B cell (primary cell): ENCODE data around the gene GATAD2A. TPM values are rescaled to one million over a fixed set of nuclear protein-coding genes. Genes with fewer than 3 reads are reported as not detected.

Experiments used
- ATAC-seq: fragments of 200-7000 bp; cut with Tn5 transposase; one replicate; pipeline ENCODE4 v1.10.0; 2021; ENCODE audit warnings: low read depth, mild to moderate bottlenecking, moderate number of reproducible peaks, moderate library complexity
- CTCF ChIA-PET: fragments of 350-600 bp; sonication (Branson Sonifier 250); formaldehyde crosslinking; loops from one replicate; lab custom pipeline; 2021; ENCODE audit warnings: antibody characterized with exemption, inconsistent platforms; lab: Charles Lee
- POLR2A ChIA-PET: fragments of 350-600 bp; sonication (Branson Sonifier 250); formaldehyde crosslinking; loops from one replicate; lab custom pipeline; 2021; ENCODE audit warnings: antibody characterized with exemption; lab: Charles Lee
- DNase-seq: peaks from one replicate; pipeline ENCODE4 v3.0.0; 2013
- H2AFZ ChIP-seq: 2 replicates; pipeline ENCODE4 v1.6.1; 2012; ENCODE audit warnings: mild to moderate bottlenecking, low read depth, low read length; ENCODE audit not compliant: insufficient read depth, poor library complexity, severe bottlenecking
- H3K27ac ChIP-seq, 2 donors: 1 replicate in 1 of 2; 2 replicates in 1 of 2; pipeline ENCODE4 v1.5.1; 2012 to 2013; ENCODE audit warnings: low read length in 2 of 2, mild to moderate bottlenecking in 2 of 2, moderate library complexity in 1 of 2
- H3K27me3 ChIP-seq, 4 experiments: fragments of 200-600 bp in 1 of 4; sonication (generic) in 1 of 4; replicated peaks in 1 of 4; 1 replicate in 2 of 4; 2 replicates in 2 of 4; pipeline versions ENCODE4 v1.6.1 to v1.7.0; 2013 to 2016; ENCODE audit warnings: low read length in 3 of 4, mild to moderate bottlenecking in 2 of 4, mixed read lengths in 1 of 4, moderate library complexity in 1 of 4; ENCODE audit not compliant: insufficient read depth in 4 of 4, control insufficient read depth in 3 of 4; ENCODE audit errors: control extremely low read depth in 1 of 4
- H3K36me3 ChIP-seq, 2 experiments: replicated peaks in 1 of 2; 1 replicate in 1 of 2; 2 replicates in 1 of 2; pipeline versions ENCODE4 v1.6.1 to v1.7.1; 2013; ENCODE audit warnings: low read length in 1 of 2; ENCODE audit not compliant: insufficient read depth in 2 of 2, control insufficient read depth in 1 of 2; ENCODE audit errors: control extremely low read depth in 1 of 2, extremely low read depth in 1 of 2
- H3K4me1 ChIP-seq, 2 donors: fragments of 200-600 bp in 1 of 2; sonication (generic) in 1 of 2; 1 replicate in 1 of 2; 2 replicates in 1 of 2; pipeline versions ENCODE4 v1.5.1 to v1.6.1; 2013 to 2017; ENCODE audit warnings: low read length in 2 of 2; ENCODE audit not compliant: control insufficient read depth in 2 of 2, insufficient read depth in 2 of 2
- H3K4me2 ChIP-seq: replicated peaks from 2 replicates; pipeline ENCODE3; 2012; ENCODE audit warnings: mild to moderate bottlenecking, low read depth, low read length; ENCODE audit not compliant: poor library complexity, severe bottlenecking
- H3K4me3 ChIP-seq, 5 experiments: fragments of 200-600 bp in 1 of 5; sonication (generic) in 1 of 5; 1 replicate in 3 of 5; 2 replicates in 2 of 5; pipeline versions ENCODE4 v1.5.1 to v1.7.0; 2011 to 2016; ENCODE audit warnings: low read length in 4 of 5, mild to moderate bottlenecking in 4 of 5, low read depth in 2 of 5, control low read depth in 1 of 5, moderate library complexity in 1 of 5; ENCODE audit not compliant: insufficient read depth in 1 of 5; ENCODE audit errors: control extremely low read depth in 1 of 5, extremely low read depth in 1 of 5
- H3K79me2 ChIP-seq: fragments of 200-600 bp; sonication (generic); one replicate; pipeline ENCODE4 v1.6.0; 2016; ENCODE audit warnings: low read length; ENCODE audit not compliant: control insufficient read depth, insufficient read depth
- H3K9ac ChIP-seq: fragments of 200-600 bp; sonication (generic); 2 replicates; pipeline ENCODE4 v1.6.1; 2017; ENCODE audit warnings: mild to moderate bottlenecking, low read length, moderate library complexity
- H3K9me3 ChIP-seq, 3 donors: one replicate each; pipeline versions ENCODE4 v1.6.1 to v1.7.1; 2013; ENCODE audit warnings: low read length in 2 of 3; ENCODE audit not compliant: control insufficient read depth in 2 of 3, insufficient read depth in 1 of 3; ENCODE audit errors: control extremely low read depth in 1 of 3
- H4K20me1 ChIP-seq: 2 replicates; pipeline ENCODE4 v1.6.0; 2012; ENCODE audit warnings: mild to moderate bottlenecking, low read length; ENCODE audit not compliant: insufficient read depth, control insufficient read depth, poor library complexity, severe bottlenecking
- H3K27ac Mint-ChIP-seq: one replicate; pipeline ENCODE4 v1.8.0; 2021; ENCODE audit warnings: mixed read lengths
- H3K27me3 Mint-ChIP-seq: one replicate; pipeline ENCODE4 v1.8.0; 2021; ENCODE audit warnings: mixed read lengths
- H3K4me1 Mint-ChIP-seq: one replicate; pipeline ENCODE4 v1.8.0; 2021; ENCODE audit warnings: mixed read lengths
- H3K4me3 Mint-ChIP-seq: one replicate; pipeline ENCODE4 v1.8.0; 2021; ENCODE audit warnings: mixed read lengths
- H3K9me3 Mint-ChIP-seq: one replicate; pipeline ENCODE4 v1.8.0; 2022; ENCODE audit warnings: mixed read lengths; ENCODE audit not compliant: insufficient read depth
- EZH2 ChIP-seq: IDR thresholded peaks from 2 replicates; pipeline ENCODE4 v1.6.1; 2012; ENCODE audit warnings: borderline replicate concordance, low read depth, mild to moderate bottlenecking, moderate library complexity, low read length; ENCODE audit not compliant: insufficient read depth, poor library complexity, severe bottlenecking
- WGBS: methylation state at CpG from one replicate; pipeline ENCODE4 v1.1.5; 2013; ENCODE audit warnings: missing lambda C conversion rate; ENCODE audit not compliant: insufficient coverage; 5-methylcytosine and 5-hydroxymethylcytosine counted together
- intact Hi-C: fragments of 100-400 bp; cut with micrococcal nuclease; formaldehyde crosslinking; loops from one replicate; pipeline ENCODE4 v1.10.0; 2022
- polyA plus RNA-seq: library from polyadenylated mRNA; depleted of rRNA; stranded (reverse); fragments of >200 nt; gene quantifications from 2 replicates; pipeline ENCODE4 v1.2.3, GENCODE V29; 2012
- total RNA-seq, 2 donors: library from RNA; stranded (reverse); fragments of 120-200 nt in 1 of 2; gene quantifications; 1 replicate in 1 of 2; 2 replicates in 1 of 2; pipeline versions ENCODE4 v1.2.3 to v1.2.4, GENCODE V29; 2013 to 2022
- TF ChIP-seq, protein P1 (sequence below): fragments of 200-600 bp; IDR thresholded peaks from one replicate; pipeline ENCODE4 v1.8.0; 2022; ENCODE audit warnings: antibody characterized with exemption, mild to moderate bottlenecking

GATAD2A gene
- total and polyA plus RNA-seq, 2 donors (not counting 1 experiment from before 2014, with no cell fraction given): 28.8 to 76.3 TPM

DNA sequence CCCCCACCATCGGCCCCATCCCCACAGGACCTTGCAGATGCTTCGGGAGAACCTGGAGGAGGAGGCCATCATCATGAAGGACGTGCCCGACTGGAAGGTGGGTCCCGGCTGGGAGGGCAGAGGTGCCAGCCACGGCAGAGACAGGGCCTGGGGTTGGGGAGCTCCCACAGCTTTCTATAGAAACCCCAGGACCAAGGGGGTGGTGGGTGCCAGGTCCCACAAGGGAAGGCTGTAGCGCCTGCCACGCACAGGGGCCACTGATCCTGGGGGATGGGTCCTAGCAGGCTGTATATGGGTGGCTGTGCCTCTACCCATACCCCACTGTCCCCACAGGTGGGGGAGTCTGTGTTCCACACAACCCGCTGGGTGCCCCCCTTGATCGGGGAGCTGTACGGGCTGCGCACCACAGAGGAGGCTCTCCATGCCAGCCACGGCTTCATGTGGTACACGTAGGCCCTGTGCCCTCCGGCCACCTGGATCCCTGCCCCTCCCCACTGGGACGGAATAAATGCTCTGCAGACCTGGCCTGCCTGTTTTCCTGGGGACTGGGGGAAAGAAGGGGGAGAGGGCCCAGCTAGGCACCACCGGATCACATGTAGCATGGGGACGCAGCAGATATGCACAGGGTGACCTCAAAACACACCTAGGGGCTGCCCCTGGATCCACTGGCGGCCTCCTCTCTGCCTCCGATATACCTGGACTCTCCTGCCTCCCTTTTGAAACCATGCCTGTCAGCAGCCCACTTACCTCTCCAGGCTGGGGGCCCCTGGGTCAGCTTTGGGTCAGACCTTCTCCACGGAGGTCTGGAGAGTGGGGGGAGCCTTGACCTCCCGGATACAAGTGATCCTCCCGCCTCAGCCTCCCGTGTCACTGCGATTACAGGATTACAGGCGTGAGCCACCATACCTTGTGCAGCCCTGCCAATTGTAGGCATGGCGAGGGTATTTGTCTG lies 122.5 kb downstream of the GATAD2A start:
- no peak overlapping the region for H3K4me2 ChIP-seq
- H3K4me3 Mint-ChIP-seq: no peak overlapping the region
- no peaks in the 10 kb centered on the region for H3K27me3 ChIP-seq
- H3K27ac Mint-ChIP-seq: no peak overlapping the region
- intact Hi-C loops: no loop called here
- H3K4me1 ChIP-seq: peaks cover 15 to 45% of the 10 kb centered on the region in 2 donors
- H3K9me3 ChIP-seq: peaks cover 0 to 3% (median 0%) of the 10 kb centered on the region in 3 donors
- H2AFZ ChIP-seq: no peak overlapping the region
- peaks cover 0 to 30% of the 10 kb centered on the region in 2 experiments for H3K36me3 ChIP-seq
- H3K27ac ChIP-seq: no peak overlapping the region
- no peak for DNase-seq
- ChIA-PET POLR2A (no interaction called here), CTCF (interaction anchor here (4.8 to 7.5 kb wide), 2 partner anchors 117 to 431 kb away, joined by 49 to 88 read pairs; partner anchors contain the start of gene GMIP)
- no peak overlapping the region for H3K9ac ChIP-seq
- no peak for ATAC-seq
- WGBS: 96% methylated on average over 19 of the region's 27 CpGs
- no peaks in the 10 kb centered on the region for H3K9me3 Mint-ChIP-seq
- H3K27me3 Mint-ChIP-seq: no peaks in the 10 kb centered on the region
- H3K79me2 ChIP-seq: peaks cover 41% of the 10 kb centered on the region
- TF ChIP-seq EZH2: no peak
- TF ChIP-seq, protein P1, sequence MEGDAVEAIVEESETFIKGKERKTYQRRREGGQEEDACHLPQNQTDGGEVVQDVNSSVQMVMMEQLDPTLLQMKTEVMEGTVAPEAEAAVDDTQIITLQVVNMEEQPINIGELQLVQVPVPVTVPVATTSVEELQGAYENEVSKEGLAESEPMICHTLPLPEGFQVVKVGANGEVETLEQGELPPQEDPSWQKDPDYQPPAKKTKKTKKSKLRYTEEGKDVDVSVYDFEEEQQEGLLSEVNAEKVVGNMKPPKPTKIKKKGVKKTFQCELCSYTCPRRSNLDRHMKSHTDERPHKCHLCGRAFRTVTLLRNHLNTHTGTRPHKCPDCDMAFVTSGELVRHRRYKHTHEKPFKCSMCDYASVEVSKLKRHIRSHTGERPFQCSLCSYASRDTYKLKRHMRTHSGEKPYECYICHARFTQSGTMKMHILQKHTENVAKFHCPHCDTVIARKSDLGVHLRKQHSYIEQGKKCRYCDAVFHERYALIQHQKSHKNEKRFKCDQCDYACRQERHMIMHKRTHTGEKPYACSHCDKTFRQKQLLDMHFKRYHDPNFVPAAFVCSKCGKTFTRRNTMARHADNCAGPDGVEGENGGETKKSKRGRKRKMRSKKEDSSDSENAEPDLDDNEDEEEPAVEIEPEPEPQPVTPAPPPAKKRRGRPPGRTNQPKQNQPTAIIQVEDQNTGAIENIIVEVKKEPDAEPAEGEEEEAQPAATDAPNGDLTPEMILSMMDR: no peak
- no peak overlapping the region for H3K4me3 ChIP-seq
- peaks cover 25% of the 10 kb centered on the region for H3K4me1 Mint-ChIP-seq
- H4K20me1 ChIP-seq: peaks cover 37% of the 10 kb centered on the region
